HG03066 (cell line): Measurements from ENCODE around the gene OR13C4.
"Not testable (repeated sequence)": the region's sequence is repeated elsewhere in the genome, so short reads cannot be mapped to it uniquely, and the experiment has no call there.

Experiments
- ATAC-seq: cut with Tn5 transposase; IDR thresholded peaks from one replicate; pipeline ENCODE4 v1.9.1; 2021; ENCODE audit warnings: low read depth; ENCODE audit not compliant: unreplicated experiment

Gene OR13C4

DNA sequence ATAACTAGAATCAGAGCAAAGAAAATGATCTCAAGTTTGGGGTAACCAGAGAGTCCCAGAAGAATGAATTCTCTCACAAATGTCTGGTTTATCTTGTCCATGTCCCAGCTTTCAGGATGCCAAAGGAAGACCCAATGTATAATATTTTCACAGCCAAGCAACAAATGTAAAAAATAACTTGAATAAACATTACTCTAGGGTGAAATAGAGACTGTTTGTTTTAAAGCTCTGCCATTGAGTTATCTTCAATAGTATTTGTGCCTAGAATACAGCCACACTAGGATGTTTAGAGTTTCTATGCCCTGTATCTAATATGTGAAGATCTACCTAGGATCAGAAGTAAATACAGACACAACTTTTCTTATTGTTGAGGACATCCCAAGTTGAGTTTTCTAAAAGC, at the start of gene OR13C4:
TSS of gene OR13C4 (minus strand) at position 101 of the 400 bp plus-strand sequence. CDS start at position 101, 0 bp downstream.
- no peak for ATAC-seq

GRCh38 chr9:104575456-104575855, 48.4 kb upstream of the OR13C4 start:
- no peak for ATAC-seq

DNA sequence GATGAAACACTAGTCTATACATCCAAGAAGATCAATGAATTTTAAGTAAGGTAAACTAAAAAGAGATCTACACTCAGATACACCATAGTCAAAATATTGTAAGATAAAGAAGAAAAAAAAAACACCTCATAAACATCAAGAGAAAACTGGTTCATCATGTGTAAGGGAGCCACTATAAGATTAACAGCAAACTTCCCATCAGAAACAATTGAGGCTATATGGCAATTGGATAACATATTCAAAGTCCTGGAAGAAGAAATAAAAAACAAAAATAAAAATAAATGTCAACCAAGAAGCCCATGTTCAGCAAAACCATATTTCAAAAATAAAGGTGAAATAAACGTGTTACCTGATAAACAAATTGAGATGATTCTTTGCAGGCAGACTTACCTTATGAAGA, 45.6 kb upstream of the OR13C4 start:
- ATAC-seq = no peak

GRCh38 chr9:104568868-104569267, 41.9 kb upstream of the OR13C4 start, which contains the start of gene OR13C8:
Gene OR13C8, plus strand, starts transcription at chr9:104569168. Its CDS starts 0 bp downstream, at chr9:104569168.
- no peak for ATAC-seq

DNA sequence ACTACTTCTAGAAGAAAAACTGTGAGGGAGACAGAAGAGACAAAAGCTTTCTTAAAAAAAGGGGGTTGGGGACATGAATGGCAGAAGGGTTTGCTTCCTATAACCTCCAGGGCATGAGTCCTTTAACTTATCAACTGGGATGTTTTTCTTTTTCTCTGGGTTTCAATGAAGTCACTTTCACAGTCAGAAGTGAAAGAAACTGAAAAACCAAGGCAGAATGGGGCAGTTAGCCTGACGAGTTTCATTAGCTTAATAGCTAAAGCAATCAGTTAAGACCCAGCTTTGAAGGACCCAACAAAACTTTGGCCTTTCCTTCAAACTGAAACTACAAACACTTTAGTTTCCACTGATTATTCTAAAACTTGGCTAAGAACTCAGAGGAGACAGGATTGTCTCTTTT, 37.3 kb upstream of the OR13C4 start:
- ATAC-seq = no peak

DNA sequence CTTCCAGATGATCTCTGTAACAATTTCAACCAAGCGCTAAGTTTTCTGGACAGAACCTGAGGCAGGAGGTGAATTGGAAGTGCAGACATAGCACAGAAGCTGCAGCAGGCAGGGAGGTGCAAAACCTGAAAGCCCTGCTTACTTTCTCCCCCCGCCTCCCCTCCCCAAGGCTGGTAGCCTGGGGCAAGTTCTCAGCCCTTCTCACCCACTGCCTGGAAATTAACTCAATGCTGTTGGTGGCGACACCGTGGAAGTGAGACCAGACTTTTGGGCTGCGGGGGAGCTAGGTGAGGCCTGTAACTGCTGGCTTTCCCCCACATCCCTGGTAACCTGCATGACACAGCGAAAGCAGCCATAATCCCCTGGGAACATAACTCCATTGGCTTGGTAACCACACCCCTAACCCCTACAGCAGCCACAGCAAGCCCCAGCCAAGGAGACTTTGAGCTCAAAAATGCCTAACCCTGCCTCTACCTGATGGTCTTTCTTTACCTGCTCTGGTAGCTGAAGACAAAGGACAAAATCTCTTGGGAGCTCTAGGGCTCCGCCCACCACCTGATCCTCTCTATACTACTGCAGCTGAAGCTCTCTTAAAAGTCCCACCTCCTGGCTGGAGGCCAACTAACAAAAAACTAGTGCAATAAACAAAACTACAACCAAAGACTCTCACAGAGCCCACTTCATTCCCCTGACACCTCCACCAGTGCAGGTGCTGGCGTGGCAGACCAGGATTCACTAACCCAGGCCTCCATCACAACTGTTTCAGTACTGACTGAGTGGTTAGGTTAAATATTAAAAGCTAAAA, 30.0 kb upstream of the OR13C4 start:
- ATAC-seq = no peak

DNA sequence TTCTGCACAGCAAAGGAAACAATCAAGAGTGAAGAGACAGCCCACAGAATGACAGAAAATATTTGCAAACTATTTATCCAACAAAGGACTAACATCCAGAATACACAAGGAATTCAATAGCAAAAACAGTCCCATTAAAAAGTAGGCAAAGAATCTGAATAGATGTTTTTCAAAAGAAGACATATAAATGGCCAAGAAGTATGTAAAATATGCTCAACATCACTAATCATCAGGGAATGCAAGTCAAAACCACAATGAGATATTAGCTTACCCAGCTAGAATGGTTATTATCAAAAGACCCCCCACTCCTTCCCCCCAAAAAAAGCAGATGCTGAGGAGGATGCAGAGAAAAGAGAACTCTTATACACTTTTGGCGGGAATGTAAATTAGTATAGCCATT, 28.5 kb upstream of the OR13C4 start:
- ATAC-seq = no peak

GRCh38 chr9:104553261-104553660, 26.3 kb upstream of the OR13C4 start:
- no peak for ATAC-seq

DNA sequence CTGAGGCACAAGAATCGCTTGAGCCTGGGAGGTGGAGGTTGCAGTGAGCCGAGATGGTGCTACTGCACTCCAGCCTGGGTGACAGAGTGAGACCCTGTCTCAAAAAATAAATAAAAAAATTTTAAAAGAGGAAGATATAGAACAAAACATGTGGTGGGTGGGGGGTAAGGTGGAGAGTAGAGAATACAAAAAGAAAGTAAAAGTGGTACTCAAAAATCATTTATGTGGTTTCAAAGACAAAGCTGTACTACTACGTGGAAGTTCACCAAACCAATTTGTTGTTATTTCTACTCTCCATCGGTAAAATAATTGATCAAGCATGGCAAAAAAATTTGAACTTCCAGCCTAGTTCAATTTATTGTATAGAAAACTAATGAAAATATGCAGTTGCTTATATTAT, 17.6 kb upstream of the OR13C4 start:
- no peak for ATAC-seq

DNA sequence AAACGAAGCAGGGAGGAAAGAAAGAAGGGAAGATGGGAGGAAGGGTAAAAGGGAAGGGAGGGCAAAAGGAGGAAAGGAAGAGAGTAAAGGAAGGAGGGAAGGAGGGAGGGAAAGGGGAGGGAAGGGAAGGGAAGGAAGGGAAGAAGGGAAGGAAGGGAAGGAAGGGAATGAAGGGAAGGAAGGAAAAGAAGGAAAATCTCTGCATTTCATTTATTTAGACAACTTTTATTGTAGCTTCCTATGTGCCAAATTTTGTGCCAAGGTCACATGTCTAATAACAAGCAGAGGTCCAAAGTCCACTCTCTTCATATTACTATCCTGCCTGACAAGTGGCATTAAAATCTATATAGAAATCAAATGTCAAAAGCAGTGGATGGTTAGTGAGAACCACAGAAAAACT, 12.3 kb upstream of the OR13C4 start:
- no peak for ATAC-seq

DNA sequence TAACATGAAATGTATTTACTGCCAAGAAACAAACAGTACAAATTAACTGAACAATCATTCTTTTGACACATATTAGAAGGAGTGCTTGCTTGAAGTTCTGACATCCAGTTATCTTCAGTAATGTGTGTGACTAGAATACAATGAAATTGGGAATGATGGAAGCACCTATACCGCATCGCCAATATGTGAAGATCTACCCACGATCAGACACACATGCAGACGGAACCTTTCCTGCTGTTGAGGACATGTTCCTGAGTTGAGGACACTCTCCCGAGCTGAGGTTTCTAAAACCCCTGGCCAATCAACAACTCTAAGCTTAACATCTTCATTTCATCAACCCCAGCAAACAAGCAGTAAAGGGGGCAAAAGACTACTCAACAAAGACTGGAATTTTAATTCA, 9.7 kb upstream of the OR13C4 start, which contains the start of gene OR13C3:
TSS of gene OR13C3 (minus strand) at position 101 of the 400 bp plus-strand sequence. CDS start 133 bp downstream, outside the sequence.
- ATAC-seq = no peak

DNA sequence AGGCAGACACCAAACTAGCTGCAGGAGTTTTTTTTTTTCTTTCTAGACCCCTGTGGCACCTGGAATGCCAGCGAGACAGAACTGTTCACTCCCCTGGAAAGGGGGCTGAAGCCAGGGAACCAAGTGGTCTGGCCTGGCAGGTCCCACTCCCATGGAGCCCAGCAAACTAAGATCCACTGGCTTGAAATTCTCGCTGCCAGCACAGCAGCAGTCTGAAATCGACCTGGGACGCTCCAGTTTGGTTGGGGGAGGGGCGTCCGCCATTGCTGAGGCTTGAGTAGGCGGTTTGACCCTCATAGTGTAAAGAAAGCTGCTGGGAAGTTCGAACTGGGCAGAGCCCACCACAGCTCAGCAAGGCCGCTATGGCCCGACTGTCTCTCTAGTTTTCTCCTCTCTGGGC, 6.8 kb downstream of the OR13C4 start:
- not testable (repeated sequence) for ATAC-seq

DNA sequence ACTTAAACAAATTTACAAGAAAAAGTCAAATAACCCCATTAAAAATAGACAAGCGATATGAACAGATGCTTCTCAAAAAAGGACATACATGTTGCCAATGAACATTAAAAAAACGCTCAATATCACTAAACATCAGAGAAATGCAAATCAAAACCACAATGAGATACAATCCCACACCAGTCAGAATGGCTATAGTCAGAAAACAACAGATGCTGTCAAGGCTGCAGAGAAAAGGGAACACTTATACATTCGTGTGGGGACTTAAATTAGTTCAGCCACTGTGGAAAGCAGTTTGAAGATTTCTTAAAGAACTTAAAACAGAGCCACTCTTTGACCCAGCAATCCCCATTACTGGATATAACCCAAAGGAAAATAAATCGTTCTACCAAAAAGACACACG, 12.1 kb downstream of the OR13C4 start:
- no peak for ATAC-seq

DNA sequence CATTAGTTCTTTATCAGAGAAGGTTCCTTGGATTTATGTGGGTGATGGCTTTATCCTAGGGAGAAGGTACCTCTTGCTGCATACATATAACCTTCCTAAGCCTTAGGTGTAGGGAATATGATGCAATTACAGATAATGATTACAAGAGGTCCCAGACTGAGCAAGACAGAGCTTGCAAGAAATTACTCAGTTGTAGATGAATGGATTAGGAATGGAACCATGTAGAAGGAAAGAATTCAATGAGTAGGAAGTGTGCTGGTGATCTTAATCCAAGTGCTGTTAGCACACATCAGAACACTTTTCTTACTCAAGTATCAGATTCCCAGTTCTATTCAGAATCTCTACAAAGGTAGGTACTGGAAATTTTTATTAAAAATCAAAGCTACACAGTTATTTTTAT, 20.4 kb downstream of the OR13C4 start:
- ATAC-seq = no peak

- no peak for ATAC-seq
Observed at GRCh38 chr9:104503963-104504362, 23.0 kb downstream of the OR13C4 start, which contains the start of gene OR13F1. Gene OR13F1, plus strand, starts transcription at chr9:104504263. Its CDS starts 0 bp downstream, at chr9:104504263.

DNA sequence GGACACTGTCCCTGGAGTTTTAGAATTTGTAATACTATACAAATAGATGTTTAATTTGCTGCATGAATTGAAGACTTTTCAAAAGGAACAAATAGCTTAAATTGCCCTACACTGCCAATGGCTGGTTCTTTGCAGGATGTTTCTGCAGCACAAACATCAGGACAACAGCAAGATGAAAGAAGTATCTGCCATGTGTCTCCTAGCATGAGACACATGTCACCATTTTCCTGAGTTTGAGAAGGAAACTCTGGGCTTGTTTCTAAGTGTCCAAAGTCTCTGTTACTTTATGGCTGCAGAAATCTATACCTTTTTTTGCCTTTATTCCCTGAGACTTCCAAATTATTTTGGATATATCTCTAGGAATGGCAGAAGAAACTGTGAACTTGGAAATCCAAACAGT, 23.6 kb downstream of the OR13C4 start:
- no peak for ATAC-seq

DNA sequence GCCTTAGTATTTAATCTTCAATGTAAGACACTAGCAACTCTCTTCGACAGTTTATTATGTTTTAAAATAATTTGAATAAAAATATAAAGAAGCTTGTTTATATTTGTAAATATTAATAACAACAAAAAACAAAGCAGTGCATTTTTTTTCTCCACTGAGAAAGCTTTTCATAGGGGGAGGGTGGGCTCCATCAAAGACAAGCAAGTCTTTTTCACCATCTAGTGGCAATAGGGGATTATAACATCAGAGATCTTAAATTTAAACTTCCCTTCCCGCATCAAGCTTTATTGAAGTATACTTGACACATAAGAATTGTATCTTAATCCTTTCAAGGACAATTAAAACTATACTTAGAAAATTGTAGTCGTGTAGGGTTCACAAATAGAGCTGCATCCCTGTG, 32.2 kb downstream of the OR13C4 start:
- no peak for ATAC-seq

DNA sequence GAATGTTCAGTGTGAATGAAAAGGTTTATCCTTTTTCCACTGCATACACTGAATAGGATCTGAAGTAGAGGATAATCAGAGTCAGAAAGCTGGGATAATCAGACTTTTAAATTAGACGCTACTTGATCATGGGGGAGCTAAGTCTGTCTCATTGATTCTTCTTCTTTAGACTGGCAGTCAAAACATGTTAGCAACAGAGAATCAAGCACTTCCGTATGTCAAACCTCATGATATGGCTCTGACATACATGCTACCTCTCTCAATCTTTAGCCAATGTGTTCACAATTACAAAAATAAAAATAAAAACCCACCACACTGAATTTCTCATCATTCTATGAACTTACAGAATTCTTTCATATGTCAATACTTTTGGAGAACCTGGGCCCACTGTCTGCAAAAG, 42.0 kb downstream of the OR13C4 start:
- no peak for ATAC-seq

DNA sequence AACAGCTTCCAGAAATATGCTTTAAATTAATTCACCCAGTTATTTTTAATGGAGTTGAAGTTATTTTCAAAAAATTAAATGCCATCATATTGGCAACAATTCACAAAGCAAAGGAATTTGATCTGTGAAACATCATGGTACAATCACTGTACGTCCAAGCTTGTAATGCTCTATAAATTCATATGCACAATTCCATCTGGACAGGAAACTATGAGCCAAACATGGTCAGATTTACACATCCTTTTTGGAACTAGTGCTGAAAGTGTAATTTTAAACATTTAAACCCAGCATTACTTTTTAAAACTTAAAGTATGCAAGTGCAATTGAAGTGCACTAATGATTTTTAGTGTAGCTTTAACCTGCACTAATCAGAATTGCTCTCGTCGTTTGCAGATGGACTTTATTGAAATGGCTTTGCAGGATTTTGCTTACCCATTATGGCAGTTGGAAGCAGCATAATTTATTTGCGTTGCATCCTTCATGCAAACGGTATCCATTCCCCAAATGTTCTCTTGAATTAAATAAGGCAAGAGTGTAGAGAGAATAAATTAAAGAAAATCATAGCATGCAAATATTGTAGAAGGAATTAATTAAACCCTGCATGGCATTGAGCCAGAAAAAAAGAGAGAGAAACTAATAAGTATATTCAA, 44.0 kb downstream of the OR13C4 start:
- ATAC-seq = no peak
